Measurements from ENCODE around the gene PFDN1. TPM values are rescaled to one million over a fixed set of nuclear protein-coding genes. Genes with fewer than 3 reads are reported as not detected.

Gene PFDN1
- polyA plus RNA-seq, 1 donor: 57.7 TPM

DNA sequence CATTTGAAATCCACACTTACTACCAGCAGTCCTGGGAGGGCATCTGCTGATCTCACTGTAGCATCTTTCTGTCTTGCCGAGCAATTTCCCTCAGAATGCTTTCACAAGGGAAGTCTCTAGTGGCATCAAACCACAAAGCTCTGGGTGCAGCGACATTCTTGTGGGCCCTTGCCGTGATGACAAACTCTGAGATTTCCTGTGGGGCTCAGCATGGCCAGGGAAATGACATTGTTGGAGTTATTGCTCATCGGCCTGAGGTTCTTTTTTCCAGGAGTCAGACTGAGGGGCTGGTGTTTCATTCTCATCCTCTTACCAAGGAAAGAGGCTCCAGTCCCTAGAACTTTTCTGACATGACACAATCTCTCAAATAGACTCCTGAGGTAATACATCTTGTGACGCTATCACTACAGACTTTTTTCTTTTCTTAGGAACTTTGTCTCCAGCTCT lies 51.4 kb downstream of the PFDN1 start:
- DNase-seq: no peak
- Histone ChIP-seq H3K9me3 (ENCODE audit: control insufficient read depth, low read depth, low read length) (no peaks in the 10 kb centered on the region), H3K4me1 (ENCODE audit: control insufficient read depth, insufficient read depth, low read length) (peaks cover 10% of the 10 kb centered on the region), H3K4me3 (ENCODE audit: low read length) (no peak overlapping the region), H3K27ac (ENCODE audit: low read length) (no peak overlapping the region), H3K27me3 (ENCODE audit: control insufficient read depth, insufficient read depth, low read length) (no peaks in the 10 kb centered on the region), H3K36me3 (ENCODE audit: control insufficient read depth, insufficient read depth, low read length) (peaks cover 24% of the 10 kb centered on the region)
- 80% methylated on average over 2 of the region's 5 CpGs for whole genome bisulfite sequencing (ENCODE audit: insufficient coverage, low lambda C conversion rate)

DNA sequence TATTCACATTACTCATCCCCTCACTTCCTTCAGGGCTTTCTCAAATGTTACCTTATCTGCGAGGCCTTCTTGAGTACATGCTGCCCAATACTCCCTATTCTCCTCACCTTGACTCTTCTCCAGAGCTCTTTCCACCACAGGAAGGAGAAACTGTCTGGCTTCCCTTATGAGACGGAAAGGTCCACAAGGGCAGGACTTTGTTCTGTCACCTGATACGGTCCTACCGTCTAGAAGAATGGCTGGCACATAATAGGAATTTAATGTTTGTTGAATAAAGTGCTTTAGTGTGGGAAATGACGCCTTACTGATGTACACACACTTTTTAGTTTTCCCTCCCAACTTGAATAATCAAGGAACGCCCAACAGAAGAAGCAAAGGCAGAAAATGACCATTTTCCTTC lies 52.5 kb downstream of the PFDN1 start:
- Histone ChIP-seq H3K4me1 (ENCODE audit: control insufficient read depth, insufficient read depth, low read length) (peaks cover 10% of the 10 kb centered on the region), H3K36me3 (ENCODE audit: control insufficient read depth, insufficient read depth, low read length) (peaks cover 34% of the 10 kb centered on the region), H3K9me3 (ENCODE audit: control insufficient read depth, low read depth, low read length) (no peaks in the 10 kb centered on the region), H3K27me3 (ENCODE audit: control insufficient read depth, insufficient read depth, low read length) (no peaks in the 10 kb centered on the region), H3K4me3 (ENCODE audit: low read length) (no peak overlapping the region), H3K27ac (ENCODE audit: low read length) (peak overlapping the region; percentile 33)
- DNase-seq: peak in 1 of 2 donors; percentile 55
- 90% methylated on average over 2 of the region's 6 CpGs for WGBS (ENCODE audit: insufficient coverage, low lambda C conversion rate)

DNA sequence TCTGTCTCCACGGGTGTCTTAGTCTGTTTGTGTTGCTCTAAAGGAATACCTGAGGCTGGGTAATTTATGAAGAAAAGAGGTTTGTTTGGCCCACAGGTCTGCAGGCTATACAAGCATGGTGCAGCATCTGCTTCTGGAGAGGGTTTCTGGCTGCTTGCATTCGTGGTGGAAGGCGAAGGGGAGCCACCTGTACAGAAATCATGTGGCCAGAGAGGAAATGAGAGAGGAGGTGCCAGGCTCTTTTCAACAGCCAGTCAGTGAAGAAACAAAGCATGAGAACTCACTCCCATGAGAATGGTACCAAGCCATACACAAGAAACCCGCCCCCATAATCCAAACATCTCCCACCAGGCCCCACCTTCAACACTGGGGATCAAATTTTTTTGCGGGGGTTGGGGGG lies 53.4 kb downstream of the PFDN1 start:
- Histone ChIP-seq H3K36me3 (ENCODE audit: control insufficient read depth, insufficient read depth, low read length) (peaks cover 40% of the 10 kb centered on the region), H3K4me3 (ENCODE audit: low read length) (no peak overlapping the region), H3K27ac (ENCODE audit: low read length) (no peak overlapping the region), H3K27me3 (ENCODE audit: control insufficient read depth, insufficient read depth, low read length) (no peaks in the 10 kb centered on the region), H3K9me3 (ENCODE audit: control insufficient read depth, low read depth, low read length) (no peaks in the 10 kb centered on the region), H3K4me1 (ENCODE audit: control insufficient read depth, insufficient read depth, low read length) (peaks cover 13% of the 10 kb centered on the region)
- WGBS (ENCODE audit: insufficient coverage, low lambda C conversion rate): no CpG with 5 or more reads among the region's 5 CpGs
- DNase-seq: no peak

DNA sequence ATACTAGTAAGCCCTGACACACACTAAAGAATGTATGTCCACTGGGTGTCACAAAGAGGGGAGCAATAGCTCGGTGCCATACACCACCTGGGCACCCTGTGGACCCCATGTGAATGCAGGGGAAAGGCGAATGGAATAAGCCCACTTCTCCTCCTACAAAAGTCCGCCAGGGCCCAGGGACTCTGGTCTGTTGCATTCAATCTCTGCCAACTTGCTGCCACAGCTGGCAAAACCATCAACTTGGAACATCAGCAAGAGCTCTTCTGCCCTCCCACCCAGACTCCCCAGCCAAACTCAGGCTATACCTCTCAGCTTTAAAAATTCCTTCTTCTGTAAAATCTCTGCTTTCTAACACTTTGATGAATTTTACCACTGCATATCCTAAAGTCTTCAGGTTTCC lies 54.5 kb downstream of the PFDN1 start:
- no peak overlapping the region for H3K4me3 ChIP-seq (ENCODE audit: low read length)
- no peaks in the 10 kb centered on the region for H3K9me3 ChIP-seq (ENCODE audit: control insufficient read depth, low read depth, low read length)
- peaks cover 45% of the 10 kb centered on the region for H3K36me3 ChIP-seq (ENCODE audit: control insufficient read depth, insufficient read depth, low read length)
- no peak overlapping the region for H3K27ac ChIP-seq (ENCODE audit: low read length)
- WGBS (ENCODE audit: insufficient coverage, low lambda C conversion rate): no CpG with 5 or more reads among the region's 3 CpGs
- no peak for DNase-seq
- no peaks in the 10 kb centered on the region for H3K27me3 ChIP-seq (ENCODE audit: control insufficient read depth, insufficient read depth, low read length)
- H3K4me1 ChIP-seq (ENCODE audit: control insufficient read depth, insufficient read depth, low read length): peaks cover 12% of the 10 kb centered on the region

DNA sequence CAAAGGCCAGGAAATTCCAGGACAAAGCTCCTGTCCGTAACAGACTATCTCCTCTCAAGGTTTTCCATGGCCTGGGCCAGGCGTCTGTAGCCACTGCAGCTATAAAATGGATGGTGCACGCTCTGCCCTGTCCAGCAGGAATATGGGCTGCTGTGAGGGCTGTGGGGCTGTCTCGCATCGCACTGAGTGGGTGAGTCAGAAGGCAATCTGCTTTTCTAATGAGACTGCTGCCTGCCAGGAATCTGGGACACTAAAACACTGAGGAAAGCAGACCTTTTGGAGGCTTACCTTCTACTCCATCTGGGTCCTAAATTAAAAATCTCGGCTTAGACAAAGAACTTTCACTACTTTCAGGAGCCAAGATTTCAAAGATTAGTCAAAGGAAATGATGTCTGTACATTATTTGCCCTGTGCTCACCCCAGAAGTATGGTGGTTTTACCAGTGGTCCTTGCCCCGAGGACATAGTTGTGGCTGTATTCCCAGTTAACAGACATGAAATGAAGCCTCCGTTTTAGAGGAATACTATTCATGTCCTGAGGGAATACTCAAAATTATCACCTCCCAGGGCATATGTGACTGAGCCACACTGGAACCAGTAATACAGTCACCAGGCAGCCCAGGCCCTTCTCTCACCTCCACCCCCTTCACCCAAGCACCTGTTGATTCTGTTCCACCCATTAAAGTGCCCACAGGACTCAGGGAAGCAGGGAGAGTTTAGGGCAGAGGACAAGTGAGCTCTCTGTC lies 56.4 kb downstream of the PFDN1 start:
- Histone ChIP-seq H3K4me1 (ENCODE audit: control insufficient read depth, insufficient read depth, low read length) (peaks cover 30% of the 10 kb centered on the region), H3K27ac (ENCODE audit: low read length) (no peak overlapping the region), H3K27me3 (ENCODE audit: control insufficient read depth, insufficient read depth, low read length) (no peaks in the 10 kb centered on the region), H3K4me3 (ENCODE audit: low read length) (no peak overlapping the region), H3K36me3 (ENCODE audit: control insufficient read depth, insufficient read depth, low read length) (peaks cover 42% of the 10 kb centered on the region), H3K9me3 (ENCODE audit: control insufficient read depth, low read depth, low read length) (no peaks in the 10 kb centered on the region)
- no peak for DNase-seq
- WGBS (ENCODE audit: insufficient coverage, low lambda C conversion rate): no CpG with 5 or more reads among the region's 8 CpGs

DNA sequence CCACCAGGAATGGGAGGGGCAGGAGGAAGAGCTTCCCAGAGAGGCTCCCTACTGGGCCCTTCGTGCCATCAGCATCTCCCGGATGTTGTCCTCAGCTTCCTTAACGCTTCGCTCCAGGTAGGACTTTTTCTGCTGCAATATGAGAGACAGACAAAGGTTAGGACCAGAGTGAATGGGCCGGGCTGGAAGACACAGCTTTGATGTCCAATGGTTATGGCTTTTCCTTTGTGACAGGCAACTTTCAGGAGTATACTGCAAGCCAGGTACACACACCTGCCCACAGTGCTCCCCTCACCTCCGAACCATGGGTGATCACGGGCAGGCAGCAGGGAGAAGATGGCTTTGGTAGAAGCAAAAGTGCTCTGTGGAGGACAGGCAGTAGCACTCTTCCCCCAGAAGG lies 57.0 kb downstream of the PFDN1 start:
- no CpG with 5 or more reads among the region's 7 CpGs for WGBS (ENCODE audit: insufficient coverage, low lambda C conversion rate)
- H3K4me3 ChIP-seq (ENCODE audit: low read length): no peak overlapping the region
- H3K36me3 ChIP-seq (ENCODE audit: control insufficient read depth, insufficient read depth, low read length): peaks cover 39% of the 10 kb centered on the region
- no peaks in the 10 kb centered on the region for H3K27me3 ChIP-seq (ENCODE audit: control insufficient read depth, insufficient read depth, low read length)
- no peak overlapping the region for H3K27ac ChIP-seq (ENCODE audit: low read length)
- no peaks in the 10 kb centered on the region for H3K9me3 ChIP-seq (ENCODE audit: control insufficient read depth, low read depth, low read length)
- no peak for DNase-seq
- H3K4me1 ChIP-seq (ENCODE audit: control insufficient read depth, insufficient read depth, low read length): peaks cover 36% of the 10 kb centered on the region

DNA sequence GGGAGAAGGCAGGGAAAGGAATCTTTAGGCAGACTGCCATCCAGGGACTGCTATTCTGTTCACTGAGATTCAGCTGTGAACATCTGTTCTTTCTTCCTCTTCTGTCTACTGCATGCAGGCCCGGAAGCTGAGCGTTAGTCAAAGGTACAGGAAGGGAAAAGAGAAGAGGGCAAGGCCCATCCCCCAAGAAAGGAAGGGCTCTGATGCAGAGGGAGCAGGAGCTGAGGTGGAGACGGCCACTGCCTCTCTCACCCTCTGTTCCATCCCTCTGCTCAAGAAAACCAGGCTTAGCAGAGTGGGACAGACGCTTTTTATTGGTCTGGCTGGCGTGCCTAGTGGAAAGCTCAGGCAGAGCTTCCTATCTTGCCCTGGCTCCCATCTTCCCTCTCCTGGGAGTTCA lies 57.6 kb downstream of the PFDN1 start:
- peaks cover 39% of the 10 kb centered on the region for H3K36me3 ChIP-seq (ENCODE audit: control insufficient read depth, insufficient read depth, low read length)
- no peaks in the 10 kb centered on the region for H3K9me3 ChIP-seq (ENCODE audit: control insufficient read depth, low read depth, low read length)
- peaks cover 38% of the 10 kb centered on the region for H3K4me1 ChIP-seq (ENCODE audit: control insufficient read depth, insufficient read depth, low read length)
- no peak overlapping the region for H3K4me3 ChIP-seq (ENCODE audit: low read length)
- no peaks in the 10 kb centered on the region for H3K27me3 ChIP-seq (ENCODE audit: control insufficient read depth, insufficient read depth, low read length)
- H3K27ac ChIP-seq (ENCODE audit: low read length): peak overlapping the region; percentile 1
- WGBS (ENCODE audit: insufficient coverage, low lambda C conversion rate): no CpG with 5 or more reads among the region's 5 CpGs
- DNase-seq: no peak

DNA sequence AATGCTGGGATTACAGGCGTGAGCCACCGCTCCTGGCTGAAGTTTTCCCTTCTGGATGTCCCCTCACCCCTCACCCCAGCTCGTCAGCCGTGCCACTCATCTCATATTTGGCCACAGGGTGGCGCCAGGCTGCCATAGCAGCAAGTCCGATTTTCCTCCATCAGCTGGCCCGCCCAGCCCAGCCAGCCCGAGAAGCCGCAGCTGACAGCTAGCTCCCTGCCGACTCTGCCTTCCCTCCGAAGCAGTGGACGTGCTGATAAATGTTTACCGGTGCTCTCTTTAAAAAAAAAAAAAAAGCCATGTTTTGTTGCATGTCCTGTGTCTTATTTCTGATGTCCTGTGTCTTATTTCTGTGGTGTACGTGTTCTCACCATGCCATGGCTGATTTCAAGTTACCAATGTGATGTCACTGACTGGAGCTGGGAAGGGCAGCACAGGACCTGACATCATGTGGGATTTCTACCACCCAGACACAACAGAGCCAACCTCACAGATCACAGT lies 58.3 kb downstream of the PFDN1 start:
- peaks cover 42% of the 10 kb centered on the region for H3K4me1 ChIP-seq (ENCODE audit: control insufficient read depth, insufficient read depth, low read length)
- H3K4me3 ChIP-seq (ENCODE audit: low read length): no peak overlapping the region
- H3K9me3 ChIP-seq (ENCODE audit: control insufficient read depth, low read depth, low read length): no peaks in the 10 kb centered on the region
- WGBS (ENCODE audit: insufficient coverage, low lambda C conversion rate): no CpG with 5 or more reads among the region's 14 CpGs
- H3K27ac ChIP-seq (ENCODE audit: low read length): no peak overlapping the region
- DNase-seq: peak; percentile 84 to 86
- peaks cover 31% of the 10 kb centered on the region for H3K36me3 ChIP-seq (ENCODE audit: control insufficient read depth, insufficient read depth, low read length)
- no peaks in the 10 kb centered on the region for H3K27me3 ChIP-seq (ENCODE audit: control insufficient read depth, insufficient read depth, low read length)

DNA sequence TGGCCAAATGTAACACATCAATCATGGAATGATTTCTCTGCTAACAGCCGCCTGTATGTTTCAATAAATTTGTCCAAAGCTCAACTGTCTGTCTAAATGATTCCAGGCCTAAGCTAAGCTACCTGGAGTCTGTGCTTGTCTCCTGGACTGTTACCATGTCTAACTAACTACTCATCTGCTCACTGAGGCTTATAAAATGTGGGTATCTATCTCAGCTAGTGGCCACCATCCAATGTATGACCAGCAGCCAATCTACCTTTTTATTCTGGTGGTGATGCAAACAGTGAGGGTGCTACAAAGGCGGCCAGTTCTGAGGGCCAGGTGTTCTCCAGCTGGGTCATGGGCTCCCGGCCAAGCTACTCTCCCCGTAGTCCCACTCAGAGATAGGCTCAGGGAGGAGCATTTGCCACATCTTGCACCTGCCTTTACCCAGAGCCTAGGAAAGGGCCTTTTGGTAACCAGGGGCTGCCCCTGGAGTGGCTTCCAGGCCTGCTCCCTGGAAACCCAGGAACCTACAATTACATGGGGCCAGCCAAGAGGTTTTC lies 59.1 kb downstream of the PFDN1 start:
- no peak for DNase-seq
- Histone ChIP-seq H3K36me3 (ENCODE audit: control insufficient read depth, insufficient read depth, low read length) (peaks cover 31% of the 10 kb centered on the region), H3K4me1 (ENCODE audit: control insufficient read depth, insufficient read depth, low read length) (peaks cover 42% of the 10 kb centered on the region), H3K27ac (ENCODE audit: low read length) (no peak overlapping the region), H3K4me3 (ENCODE audit: low read length) (no peak overlapping the region), H3K9me3 (ENCODE audit: control insufficient read depth, low read depth, low read length) (no peaks in the 10 kb centered on the region), H3K27me3 (ENCODE audit: control insufficient read depth, insufficient read depth, low read length) (no peaks in the 10 kb centered on the region)
- whole genome bisulfite sequencing (ENCODE audit: insufficient coverage, low lambda C conversion rate): no CpG with 5 or more reads among the region's 4 CpGs

DNA sequence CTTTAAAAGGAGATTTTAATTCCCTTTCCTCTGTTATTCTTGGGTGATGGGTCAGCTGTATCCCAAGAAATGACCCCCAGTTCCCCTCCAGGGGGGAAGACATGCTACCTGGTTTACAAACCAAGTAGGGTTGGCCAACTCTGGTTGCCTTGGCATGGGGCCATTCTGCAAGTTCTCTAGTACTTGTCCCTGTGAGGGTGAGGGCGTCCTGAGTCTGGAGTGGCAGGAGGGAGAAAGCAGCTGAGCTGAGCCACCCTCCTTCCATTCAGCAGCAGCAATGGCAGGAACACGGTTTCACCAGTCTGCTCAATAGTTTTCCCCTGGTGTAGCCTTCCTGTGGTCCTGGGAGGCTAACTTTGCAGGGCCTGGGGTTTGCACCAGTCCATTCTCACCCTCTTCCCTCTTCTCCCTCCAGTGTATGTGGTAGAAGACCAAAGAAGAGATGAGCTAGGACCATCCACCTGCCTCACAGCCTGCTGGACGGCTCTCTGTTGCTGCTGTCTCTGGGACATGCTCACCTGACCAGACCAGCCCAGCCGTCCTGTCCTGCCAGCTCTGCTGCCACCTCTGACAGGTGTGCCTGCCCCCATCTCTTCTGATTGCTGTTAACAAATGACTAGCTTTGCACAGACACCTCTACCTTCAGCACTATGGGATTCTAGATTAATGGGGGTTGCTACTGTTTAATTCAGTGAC lies 59.9 kb downstream of the PFDN1 start:
- peak overlapping the region; percentile 99 for H3K27ac ChIP-seq (ENCODE audit: low read length)
- no peak for DNase-seq
- peaks cover 42% of the 10 kb centered on the region for H3K4me1 ChIP-seq (ENCODE audit: control insufficient read depth, insufficient read depth, low read length)
- H3K27me3 ChIP-seq (ENCODE audit: control insufficient read depth, insufficient read depth, low read length): no peaks in the 10 kb centered on the region
- no CpG with 5 or more reads among the region's 4 CpGs for whole genome bisulfite sequencing (ENCODE audit: insufficient coverage, low lambda C conversion rate)
- no peaks in the 10 kb centered on the region for H3K9me3 ChIP-seq (ENCODE audit: control insufficient read depth, low read depth, low read length)
- H3K4me3 ChIP-seq (ENCODE audit: low read length): no peak overlapping the region
- peaks cover 28% of the 10 kb centered on the region for H3K36me3 ChIP-seq (ENCODE audit: control insufficient read depth, insufficient read depth, low read length)
